Measurements from ENCODE around the gene FEM1C.
"Not testable (repeated sequence)": the region's sequence is repeated elsewhere in the genome, so short reads cannot be mapped to it uniquely, and the experiment has no call there.

Gene FEM1C

GRCh38 chr5:115489733-115490132 lies 54.8 kb downstream of the FEM1C start:
- no peak overlapping the region for H3K27ac ChIP-seq (ENCODE audit: low read depth, low read length)
- H3K9me3 ChIP-seq (ENCODE audit: insufficient read depth, low read depth, low read length): no peaks in the 10 kb centered on the region
- no peak overlapping the region for H3K4me3 ChIP-seq (ENCODE audit: low read length)
- no peaks in the 10 kb centered on the region for H3K36me3 ChIP-seq (ENCODE audit: insufficient read depth, low read length)
- H3K9ac ChIP-seq (ENCODE audit: low read depth, low read length): no peak overlapping the region
- H3K4me1 ChIP-seq (ENCODE audit: insufficient read depth, low read length): no peaks in the 10 kb centered on the region; the same call in 1 of the 2 replicates
- H3K27me3 ChIP-seq (ENCODE audit: insufficient read depth, low read length): no peaks in the 10 kb centered on the region

GRCh38 chr5:115487756-115488155 lies 56.8 kb downstream of the FEM1C start:
- Histone ChIP-seq H3K9me3 (ENCODE audit: insufficient read depth, low read depth, low read length) (no peaks in the 10 kb centered on the region), H3K9ac (ENCODE audit: low read depth, low read length) (no peak overlapping the region), H3K36me3 (ENCODE audit: insufficient read depth, low read length) (no peaks in the 10 kb centered on the region), H3K4me1 (ENCODE audit: insufficient read depth, low read length) (no peaks in the 10 kb centered on the region), H3K27me3 (ENCODE audit: insufficient read depth, low read length) (no peaks in the 10 kb centered on the region), H3K4me3 (ENCODE audit: low read length) (no peak overlapping the region), H3K27ac (ENCODE audit: low read depth, low read length) (no peak overlapping the region)

- Histone ChIP-seq H3K27ac (ENCODE audit: low read depth, low read length) (no peak overlapping the region), H3K4me1 (ENCODE audit: insufficient read depth, low read length) (no peaks in the 10 kb centered on the region), H3K9ac (ENCODE audit: low read depth, low read length) (no peak overlapping the region), H3K36me3 (ENCODE audit: insufficient read depth, low read length) (no peaks in the 10 kb centered on the region), H3K4me3 (ENCODE audit: low read length) (no peak overlapping the region), H3K27me3 (ENCODE audit: insufficient read depth, low read length) (no peaks in the 10 kb centered on the region), H3K9me3 (ENCODE audit: insufficient read depth, low read depth, low read length) (no peaks in the 10 kb centered on the region)
- 88% methylated on average over 4 of the region's 4 CpGs for WGBS
Measured at GRCh38 chr5:115487168-115487567, 57.4 kb downstream of the FEM1C start.

- 85% methylated on average over 2 of the region's 2 CpGs for WGBS
- Histone ChIP-seq H3K27me3 (ENCODE audit: insufficient read depth, low read length) (no peaks in the 10 kb centered on the region), H3K4me1 (ENCODE audit: insufficient read depth, low read length) (no peaks in the 10 kb centered on the region), H3K9ac (ENCODE audit: low read depth, low read length) (no peak overlapping the region), H3K27ac (ENCODE audit: low read depth, low read length) (no peak overlapping the region), H3K36me3 (ENCODE audit: insufficient read depth, low read length) (no peaks in the 10 kb centered on the region), H3K4me3 (ENCODE audit: low read length) (no peak overlapping the region), H3K9me3 (ENCODE audit: insufficient read depth, low read depth, low read length) (no peaks in the 10 kb centered on the region)
Measured at GRCh38 chr5:115486728-115487127, 57.8 kb downstream of the FEM1C start.

GRCh38 chr5:115484368-115484767 lies 60.2 kb downstream of the FEM1C start:
- Histone ChIP-seq H3K9me3 (ENCODE audit: insufficient read depth, low read depth, low read length) (no peaks in the 10 kb centered on the region), H3K27ac (ENCODE audit: low read depth, low read length) (no peak overlapping the region), H3K36me3 (ENCODE audit: insufficient read depth, low read length) (no peaks in the 10 kb centered on the region), H3K27me3 (ENCODE audit: insufficient read depth, low read length) (no peaks in the 10 kb centered on the region), H3K4me3 (ENCODE audit: low read length) (no peak overlapping the region), H3K4me1 (ENCODE audit: insufficient read depth, low read length) (no peaks in the 10 kb centered on the region), H3K9ac (ENCODE audit: low read depth, low read length) (no peak overlapping the region)
- WGBS: 91% methylated on average over 4 of the region's 4 CpGs

GRCh38 chr5:115480900-115481299 lies 63.7 kb downstream of the FEM1C start:
- Histone ChIP-seq H3K9me3 (ENCODE audit: insufficient read depth, low read depth, low read length) (no peaks in the 10 kb centered on the region), H3K27ac (ENCODE audit: low read depth, low read length) (no peak overlapping the region), H3K9ac (ENCODE audit: low read depth, low read length) (no peak overlapping the region), H3K4me1 (ENCODE audit: insufficient read depth, low read length) (no peaks in the 10 kb centered on the region), H3K27me3 (ENCODE audit: insufficient read depth, low read length) (no peaks in the 10 kb centered on the region), H3K4me3 (ENCODE audit: low read length) (no peak overlapping the region), H3K36me3 (ENCODE audit: insufficient read depth, low read length) (no peaks in the 10 kb centered on the region)

GRCh38 chr5:115480271-115480670 lies 64.3 kb downstream of the FEM1C start:
- H3K36me3 ChIP-seq (ENCODE audit: insufficient read depth, low read length): no peaks in the 10 kb centered on the region
- no peaks in the 10 kb centered on the region for H3K4me1 ChIP-seq (ENCODE audit: insufficient read depth, low read length)
- H3K27me3 ChIP-seq (ENCODE audit: insufficient read depth, low read length): no peaks in the 10 kb centered on the region
- H3K9me3 ChIP-seq (ENCODE audit: insufficient read depth, low read depth, low read length): no peaks in the 10 kb centered on the region
- 87% methylated on average over 4 of the region's 4 CpGs for whole genome bisulfite sequencing
- no peak overlapping the region for H3K27ac ChIP-seq (ENCODE audit: low read depth, low read length)
- no peak overlapping the region for H3K4me3 ChIP-seq (ENCODE audit: low read length)
- no peak overlapping the region for H3K9ac ChIP-seq (ENCODE audit: low read depth, low read length)

- H3K4me1 ChIP-seq (ENCODE audit: insufficient read depth, low read length); H3K27ac ChIP-seq (ENCODE audit: low read depth, low read length); H3K27me3 ChIP-seq (ENCODE audit: insufficient read depth, low read length); H3K4me3 ChIP-seq (ENCODE audit: low read length); H3K9me3 ChIP-seq (ENCODE audit: insufficient read depth, low read depth, low read length); H3K9ac ChIP-seq (ENCODE audit: low read depth, low read length); H3K36me3 ChIP-seq (ENCODE audit: insufficient read depth, low read length): not testable (repeated sequence)
- 78% methylated on average over 2 of the region's 2 CpGs for WGBS
Measured at GRCh38 chr5:115479166-115479873, 65.3 kb downstream of the FEM1C start.

- H3K9me3 ChIP-seq (ENCODE audit: insufficient read depth, low read depth, low read length): no peaks in the 10 kb centered on the region
- no peak overlapping the region for H3K27ac ChIP-seq (ENCODE audit: low read depth, low read length)
- no peaks in the 10 kb centered on the region for H3K36me3 ChIP-seq (ENCODE audit: insufficient read depth, low read length)
- no peaks in the 10 kb centered on the region for H3K4me1 ChIP-seq (ENCODE audit: insufficient read depth, low read length)
- no peak overlapping the region for H3K4me3 ChIP-seq (ENCODE audit: low read length)
- no peak overlapping the region for H3K9ac ChIP-seq (ENCODE audit: low read depth, low read length)
- 100% methylated on average over 1 of the region's 2 CpGs for WGBS
- H3K27me3 ChIP-seq (ENCODE audit: insufficient read depth, low read length): no peaks in the 10 kb centered on the region
Measured at GRCh38 chr5:115478281-115478680, 66.3 kb downstream of the FEM1C start.

GRCh38 chr5:115477581-115477980 lies 67.0 kb downstream of the FEM1C start:
- Histone ChIP-seq H3K4me3 (ENCODE audit: low read length) (no peak overlapping the region), H3K4me1 (ENCODE audit: insufficient read depth, low read length) (peaks cover 3% of the 10 kb centered on the region; the same call in 1 of the 2 replicates)
- WGBS: 94% methylated on average over 6 of the region's 7 CpGs

GRCh38 chr5:115475788-115476187 lies 68.8 kb downstream of the FEM1C start:
- Histone ChIP-seq H3K4me3 (ENCODE audit: low read length) (no peak overlapping the region), H3K9ac (ENCODE audit: low read depth, low read length) (no peak overlapping the region), H3K27me3 (ENCODE audit: insufficient read depth, low read length) (no peaks in the 10 kb centered on the region), H3K9me3 (ENCODE audit: insufficient read depth, low read depth, low read length) (no peaks in the 10 kb centered on the region), H3K36me3 (ENCODE audit: insufficient read depth, low read length) (no peaks in the 10 kb centered on the region), H3K27ac (ENCODE audit: low read depth, low read length) (no peak overlapping the region), H3K4me1 (ENCODE audit: insufficient read depth, low read length) (peaks cover 12% of the 10 kb centered on the region; the same call in 1 of the 2 replicates)

More at GRCh38 chr5:115477581-115477980, 67.0 kb downstream of the FEM1C start:
- Histone ChIP-seq H3K27ac (ENCODE audit: low read depth, low read length) (no peak overlapping the region), H3K27me3 (ENCODE audit: insufficient read depth, low read length) (no peaks in the 10 kb centered on the region), H3K9ac (ENCODE audit: low read depth, low read length) (no peak overlapping the region), H3K9me3 (ENCODE audit: insufficient read depth, low read depth, low read length) (no peaks in the 10 kb centered on the region), H3K36me3 (ENCODE audit: insufficient read depth, low read length) (no peaks in the 10 kb centered on the region)

Measured in HUES64 (cell line).